Ascending aorta (tissue), 2 donors: ENCODE measurements around the gene KLHL17. TPM values are rescaled to one million over a fixed set of nuclear protein-coding genes. Genes with fewer than 3 reads are reported as not detected.

Experiments used
- DNase-seq, 2 donors: peaks; one replicate each; pipeline ENCODE4 v3.0.0-alpha.2; 2019; ENCODE audit warnings: low spot score in 2 of 2
- H3K27ac ChIP-seq, 2 donors: fragments of 200-600 bp; sonication (generic); one replicate each; pipeline ENCODE4 v1.5.1; 2016 to 2017; ENCODE audit warnings: mild to moderate bottlenecking in 1 of 2
- H3K27me3 ChIP-seq: fragments of 200-600 bp; sonication (generic); one replicate; pipeline ENCODE4 v1.5.1; 2017
- H3K36me3 ChIP-seq, 2 donors: fragments of 200-600 bp; sonication (generic); one replicate each; pipeline ENCODE4 v1.5.1; 2016
- H3K4me1 ChIP-seq, 2 donors: fragments of 200-600 bp; sonication (generic); one replicate each; pipeline ENCODE4 v1.5.1; 2016 to 2017; ENCODE audit warnings: mild to moderate bottlenecking in 1 of 2
- H3K4me3 ChIP-seq, 2 donors: fragments of 200-600 bp; sonication (generic); one replicate each; pipeline ENCODE4 v1.5.1; 2016 to 2017; ENCODE audit warnings: mild to moderate bottlenecking in 1 of 2
- H3K9me3 ChIP-seq, 2 donors: fragments of 200-600 bp; sonication (generic); one replicate each; pipeline ENCODE4 v1.5.1; 2016
- intact Hi-C: fragments of 100-400 bp; cut with DNase I; formaldehyde crosslinking; loops from one replicate; pipeline ENCODE4 v1.15.1; 2023
- total RNA-seq: library from RNA; depleted of rRNA; stranded (reverse); fragments of >200 nt; gene quantifications from one replicate; pipeline ENCODE4 v1.1.0, GENCODE V29; 2016
- TF ChIP-seq, protein P1 (sequence below), 3 experiments: fragments of 200-600 bp in 2 of 3; fragments of 450-650 bp in 1 of 3; sonication (generic) in 2 of 3; IDR thresholded peaks; one replicate each; pipeline ENCODE4 v1.5.1; 2016 to 2019; ENCODE audit warnings: antibody characterized with exemption in 3 of 3, mild to moderate bottlenecking in 1 of 3, moderate library complexity in 1 of 3

The KLHL17 gene
- total RNA-seq, 1 donor from 2014 or later = 16.6 TPM

DNA sequence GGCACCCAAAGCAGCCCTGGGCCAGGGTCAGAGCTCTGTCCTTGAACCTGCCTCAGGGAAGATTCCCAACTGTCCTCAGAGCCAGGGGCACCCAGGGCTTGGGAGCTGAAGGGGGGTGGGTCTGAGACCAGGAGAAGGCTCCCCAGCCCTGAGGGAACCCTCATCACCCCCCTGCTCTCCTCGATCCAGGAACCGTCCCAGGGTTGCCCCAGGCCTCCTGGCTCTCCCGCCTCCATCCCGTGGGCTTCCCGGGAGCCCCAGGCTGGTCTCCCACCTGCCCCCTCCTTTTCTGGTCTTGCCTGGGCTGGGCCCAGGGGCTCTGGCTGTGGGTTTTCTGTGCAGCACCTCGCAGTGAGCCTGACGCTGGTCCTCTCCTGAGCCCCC is 43.3 kb upstream of the KLHL17 start:
- Histone ChIP-seq H3K27ac (no peak overlapping the region), H3K27me3 (no peaks in the 10 kb centered on the region), H3K9me3 (no peaks in the 10 kb centered on the region)

DNA sequence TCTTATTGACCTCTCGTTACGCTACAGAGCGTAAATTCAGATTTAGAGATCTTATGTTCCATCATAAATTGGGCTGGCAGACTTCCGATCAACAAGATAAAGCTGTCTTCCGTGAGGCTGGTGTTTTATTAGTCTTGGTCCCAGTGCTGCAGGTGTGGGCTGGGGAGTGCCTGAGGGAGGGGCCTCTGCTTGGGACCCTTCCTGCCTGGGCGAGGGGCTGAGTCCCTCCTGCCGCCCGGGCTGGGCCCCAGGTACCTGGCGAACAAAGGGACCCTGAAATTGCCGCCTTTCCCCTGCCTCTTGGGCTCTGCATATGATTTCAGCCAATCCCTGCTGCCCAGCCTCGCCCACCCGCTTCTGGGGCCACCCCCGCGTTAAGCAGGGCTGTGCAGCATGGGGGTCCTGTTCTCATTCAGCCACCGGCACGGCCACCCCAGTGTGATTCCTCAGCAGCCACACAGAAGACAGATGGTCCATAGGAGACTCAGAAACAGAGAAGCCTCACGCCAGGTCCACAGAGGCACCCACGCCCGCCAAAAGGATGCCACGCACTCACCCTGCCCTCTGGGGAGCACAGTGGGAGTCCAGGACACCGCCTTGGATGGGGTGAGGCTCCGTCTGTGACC is 42.8 kb upstream of the KLHL17 start:
- no peaks in the 10 kb centered on the region for H3K27me3 ChIP-seq
- intact Hi-C loops = no loop called here
- peaks cover 12 to 23% of the 10 kb centered on the region in 2 donors for H3K4me1 ChIP-seq
- no peak overlapping the region for H3K4me3 ChIP-seq
- no peaks in the 10 kb centered on the region for H3K9me3 ChIP-seq
- no peaks in the 10 kb centered on the region for H3K36me3 ChIP-seq
- no peak for DNase-seq
- no peak overlapping the region for H3K27ac ChIP-seq
- TF ChIP-seq, protein P1, sequence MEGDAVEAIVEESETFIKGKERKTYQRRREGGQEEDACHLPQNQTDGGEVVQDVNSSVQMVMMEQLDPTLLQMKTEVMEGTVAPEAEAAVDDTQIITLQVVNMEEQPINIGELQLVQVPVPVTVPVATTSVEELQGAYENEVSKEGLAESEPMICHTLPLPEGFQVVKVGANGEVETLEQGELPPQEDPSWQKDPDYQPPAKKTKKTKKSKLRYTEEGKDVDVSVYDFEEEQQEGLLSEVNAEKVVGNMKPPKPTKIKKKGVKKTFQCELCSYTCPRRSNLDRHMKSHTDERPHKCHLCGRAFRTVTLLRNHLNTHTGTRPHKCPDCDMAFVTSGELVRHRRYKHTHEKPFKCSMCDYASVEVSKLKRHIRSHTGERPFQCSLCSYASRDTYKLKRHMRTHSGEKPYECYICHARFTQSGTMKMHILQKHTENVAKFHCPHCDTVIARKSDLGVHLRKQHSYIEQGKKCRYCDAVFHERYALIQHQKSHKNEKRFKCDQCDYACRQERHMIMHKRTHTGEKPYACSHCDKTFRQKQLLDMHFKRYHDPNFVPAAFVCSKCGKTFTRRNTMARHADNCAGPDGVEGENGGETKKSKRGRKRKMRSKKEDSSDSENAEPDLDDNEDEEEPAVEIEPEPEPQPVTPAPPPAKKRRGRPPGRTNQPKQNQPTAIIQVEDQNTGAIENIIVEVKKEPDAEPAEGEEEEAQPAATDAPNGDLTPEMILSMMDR (IDR thresholded peaks at IDR 0.05) = no peak

More for the DNA sequence above, 43.3 kb upstream of the KLHL17 start:
- Histone ChIP-seq H3K36me3 (no peaks in the 10 kb centered on the region), H3K4me3 (no peak overlapping the region), H3K4me1 (peaks cover 12 to 23% of the 10 kb centered on the region in 2 donors)
- intact Hi-C loops = no loop called here
- DNase-seq = no peak
- TF ChIP-seq, protein P1 (IDR thresholded peaks at IDR 0.05) = no peak

DNA sequence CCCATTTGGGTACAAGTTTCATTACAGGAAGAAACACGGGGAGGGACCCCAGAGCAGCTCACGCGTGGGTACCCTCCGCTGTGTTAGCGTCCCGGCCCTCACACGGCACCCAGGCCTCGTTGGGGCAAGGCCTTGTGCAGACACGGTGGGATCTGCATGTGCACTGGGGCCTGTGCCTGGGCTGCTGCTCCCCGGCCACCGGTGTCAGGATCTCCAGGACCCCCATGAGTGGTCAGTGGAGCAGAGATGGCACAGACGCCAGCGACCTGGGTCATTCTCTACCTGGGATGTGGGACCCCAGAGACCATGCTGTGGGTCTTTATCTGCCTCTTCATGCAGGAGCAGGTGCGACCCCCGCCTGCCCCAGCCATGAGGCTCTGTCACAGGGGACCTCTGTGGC is 42.0 kb upstream of the KLHL17 start:
- H3K27me3 ChIP-seq = no peaks in the 10 kb centered on the region
- no peaks in the 10 kb centered on the region for H3K9me3 ChIP-seq
- H3K4me3 ChIP-seq = no peak overlapping the region
- intact Hi-C loops = no loop called here
- no peak overlapping the region for H3K27ac ChIP-seq
- peaks cover 16 to 26% of the 10 kb centered on the region in 2 donors for H3K4me1 ChIP-seq
- no peaks in the 10 kb centered on the region for H3K36me3 ChIP-seq
- DNase-seq = no peak
- TF ChIP-seq, protein P1 (IDR thresholded peaks at IDR 0.05) = no peak

DNA sequence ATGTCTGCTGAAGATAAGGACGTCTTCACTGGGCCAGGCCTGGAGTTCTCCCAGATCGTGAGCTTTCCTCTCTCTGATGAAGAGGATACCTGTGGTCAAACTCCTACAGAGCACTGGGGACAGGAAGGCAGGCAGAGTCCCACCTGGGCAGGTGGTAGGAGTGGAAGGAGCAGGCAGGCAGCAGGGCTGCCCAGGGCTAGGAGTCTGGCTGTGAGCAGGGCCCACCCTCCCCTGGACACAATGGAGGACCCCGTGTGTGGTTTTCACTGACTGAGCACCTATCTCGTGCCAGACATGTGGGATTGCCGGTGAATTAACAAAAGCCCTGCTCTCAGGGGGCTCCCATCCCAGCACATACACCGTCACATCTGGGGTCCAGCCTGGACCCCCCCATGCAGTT is 41.5 kb upstream of the KLHL17 start:
- Histone ChIP-seq H3K4me3 (no peak overlapping the region), H3K9me3 (no peaks in the 10 kb centered on the region), H3K36me3 (no peaks in the 10 kb centered on the region), H3K27ac (no peak overlapping the region), H3K4me1 (peaks cover 19 to 28% of the 10 kb centered on the region in 2 donors), H3K27me3 (no peaks in the 10 kb centered on the region)
- TF ChIP-seq, protein P1 (IDR thresholded peaks at IDR 0.05) = no peak
- intact Hi-C loops = no loop called here
- no peak for DNase-seq

DNA sequence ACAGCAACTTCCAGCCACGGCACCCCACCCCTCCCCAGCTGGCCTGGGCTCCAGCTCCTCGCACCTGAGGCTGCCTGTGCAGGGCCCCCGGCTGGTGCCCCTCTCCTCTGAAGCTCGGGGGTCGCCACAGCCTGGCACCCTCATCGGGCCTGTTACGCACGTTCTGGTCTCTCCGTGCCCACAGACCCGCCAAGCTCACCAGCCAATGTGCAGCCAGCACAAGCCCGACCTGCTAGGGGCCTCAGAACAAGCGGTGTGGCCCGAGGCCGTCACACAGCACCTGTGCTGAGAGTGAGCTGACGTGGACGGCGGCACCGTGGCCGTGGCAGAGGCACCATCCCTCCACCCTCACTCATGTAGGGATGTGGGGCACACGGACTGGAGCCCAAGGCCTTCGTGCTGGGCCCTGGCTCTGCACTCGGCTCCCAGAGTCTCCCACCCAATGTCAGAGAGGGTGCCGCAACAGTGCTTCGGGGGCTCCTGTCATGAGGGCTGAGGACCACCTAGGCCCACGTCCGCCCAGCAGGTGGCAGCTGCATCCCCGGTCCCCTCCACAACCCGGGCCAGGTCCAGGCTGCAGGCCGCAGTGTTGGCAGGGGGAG is 41.0 kb upstream of the KLHL17 start:
- Histone ChIP-seq H3K27me3 (no peaks in the 10 kb centered on the region), H3K4me3 (no peak overlapping the region), H3K27ac (no peak overlapping the region), H3K9me3 (no peaks in the 10 kb centered on the region), H3K36me3 (no peaks in the 10 kb centered on the region), H3K4me1 (peaks cover 19 to 28% of the 10 kb centered on the region in 2 donors)
- TF ChIP-seq, protein P1 (IDR thresholded peaks at IDR 0.05) = no peak
- no peak for DNase-seq
- intact Hi-C loops = no loop called here
